Panc1 (cell line): ENCODE measurements around the gene BEX4. TPM values are rescaled to one million over a fixed set of nuclear protein-coding genes. Genes with fewer than 3 reads are reported as not detected.

Experiments
- ATAC-seq: fragments of 200-7000 bp; cut with Tn5 transposase; 2 replicates; pipeline ENCODE4 v1.9.1; 2020; ENCODE audit warnings: mild to moderate bottlenecking, moderate library complexity
- BruUV-seq: library from RNA; stranded (reverse); fragments of 400-500 nt; replicated peaks from 2 replicates; lab custom pipeline; 2021; lab: Mats Ljungman, UMichigan
- CTCF ChIA-PET: fragments of 300-600 bp; sonication (Branson Sonifier 250); formaldehyde crosslinking; loops from one replicate; lab custom pipeline; 2022; ENCODE audit warnings: antibody characterized with exemption; lab: Charles Lee
- POLR2A ChIA-PET: fragments of 300-600 bp; sonication (Branson Sonifier 250); formaldehyde crosslinking; loops from one replicate; lab custom pipeline; 2022; ENCODE audit warnings: antibody characterized with exemption; lab: Charles Lee
- DNase-seq: peaks from one replicate; pipeline ENCODE4 v3.0.0-alpha.2; 2010; ENCODE audit warnings: low read depth, low spot score
- H3K27ac ChIP-seq: 2 replicates; pipeline ENCODE4 v1.5.1; 2011; ENCODE audit warnings: mild to moderate bottlenecking, low read length, inconsistent platforms
- H3K27me3 ChIP-seq: fragments of 200-500 bp; sonication (Bioruptor generic); 2 replicates; pipeline ENCODE4 v1.6.0; 2014; ENCODE audit warnings: low read length, inconsistent platforms; ENCODE audit not compliant: control insufficient read depth, insufficient read depth
- H3K36me3 ChIP-seq: fragments of 200-500 bp; sonication (Bioruptor generic); 2 replicates; pipeline ENCODE4 v1.5.1; 2014; ENCODE audit warnings: inconsistent platforms, mild to moderate bottlenecking, low read length, moderate library complexity; ENCODE audit not compliant: control insufficient read depth, insufficient read depth
- H3K4me1 ChIP-seq: 2 replicates; pipeline ENCODE4 v1.5.1; 2011; ENCODE audit warnings: inconsistent platforms, mild to moderate bottlenecking, low read length, moderate library complexity; ENCODE audit not compliant: control insufficient read depth, insufficient read depth
- H3K4me3 ChIP-seq, 2 experiments: 2 replicates each; pipeline ENCODE4 v1.5.1; 2011 to 2012; ENCODE audit warnings: low read depth in 2 of 2, low read length in 2 of 2, mild to moderate bottlenecking in 2 of 2, inconsistent platforms in 1 of 2, moderate library complexity in 1 of 2
- H3K9me3 ChIP-seq: fragments of 200-500 bp; sonication (Bioruptor generic); 2 replicates; pipeline ENCODE4 v1.5.1; 2014; ENCODE audit warnings: low read depth, mild to moderate bottlenecking, inconsistent platforms, low read length, moderate library complexity; ENCODE audit not compliant: control insufficient read depth, insufficient read depth
- CTCF ChIP-seq: fragments of 450-650 bp; IDR thresholded peaks from 2 replicates; pipeline ENCODE4 v1.5.1; 2017; ENCODE audit warnings: mild to moderate bottlenecking
- POLR2AphosphoS5 ChIP-seq: IDR thresholded peaks from 2 replicates; pipeline ENCODE4 v1.6.1; 2012; ENCODE audit warnings: mild to moderate bottlenecking, low read depth, low read length, moderate library complexity
- REST ChIP-seq, 2 experiments: IDR thresholded peaks; 2 replicates each; pipeline ENCODE4 v1.6.1; 2011 to 2012; ENCODE audit warnings: low read depth in 2 of 2, control low read depth in 1 of 2, low read length in 1 of 2, mild to moderate bottlenecking in 1 of 2, moderate library complexity in 1 of 2; ENCODE audit not compliant: insufficient read depth in 1 of 2
- SIN3A ChIP-seq: IDR thresholded peaks from 2 replicates; pipeline ENCODE4 v1.6.1; 2012; ENCODE audit warnings: low read depth, mild to moderate bottlenecking, low read length, moderate library complexity, borderline replicate concordance; ENCODE audit not compliant: insufficient read depth
- TCF7L2 ChIP-seq: IDR thresholded peaks from 2 replicates; pipeline ENCODE4 v1.6.1; 2011; ENCODE audit warnings: mild to moderate bottlenecking, low read depth, low read length, inconsistent platforms
- in situ Hi-C: cut with HindIII; loops from 2 replicates; pipeline ENCODE4 v1.10.0; 2016; ENCODE audit warnings: low sequenced_read_pairs, low pct_unique_long_range_greater_than_20kb
- intact Hi-C: fragments of 100-400 bp; cut with micrococcal nuclease; formaldehyde crosslinking; loops from one replicate; pipeline ENCODE4 v1.10.0; 2022; ENCODE audit not compliant: unreplicated experiment
- total RNA-seq: library from RNA; stranded (reverse); gene quantifications from one replicate; pipeline ENCODE4 v1.2.1, GENCODE V29; 2021; ENCODE audit not compliant: unreplicated experiment

Gene BEX4
- total RNA-seq, 1 experiment from 2014 or later, result 1.1 TPM

- H3K36me3 ChIP-seq, result no peaks in the 10 kb centered on the region
- ChIA-PET POLR2A (no interaction called here), CTCF (no interaction called here)
- in situ Hi-C loops, result no loop called here
- no peak for TF ChIP-seq POLR2AphosphoS5
- TF ChIP-seq TCF7L2, result no peak
- no peak for TF ChIP-seq CTCF
- no peak for TF ChIP-seq SIN3A
- TF ChIP-seq REST (IDR thresholded peaks at IDR 0.05; ENCODE audit: insufficient read depth in 1 of 2, low read depth in 2 of 2, low read length in 1 of 2), result no peak
- H3K4me3 ChIP-seq, result no peak overlapping the region
- H3K4me1 ChIP-seq, result no peaks in the 10 kb centered on the region
- ATAC-seq (no peak), DNase-seq (no peak)
- H3K9me3 ChIP-seq, result no peaks in the 10 kb centered on the region
- intact Hi-C loops, result no loop called here
- BruUV-seq, result no TSS peak
- H3K27ac ChIP-seq, result no peak overlapping the region
- H3K27me3 ChIP-seq, result no peaks in the 10 kb centered on the region; the same call in none of the 2 replicates
These were observed 41.7 kb downstream of the BEX4 start for GRCh38 chrX:103256651-103257050.

- POLR2A ChIA-PET, result no interaction called here
- BruUV-seq, result no TSS peak
- CTCF ChIA-PET, result no interaction called here
These were observed 43.4 kb downstream of the BEX4 start for GRCh38 chrX:103258275-103258674.

More at GRCh38 chrX:103258275-103258674, 43.4 kb downstream of the BEX4 start:
- H3K36me3 ChIP-seq, result no peaks in the 10 kb centered on the region
- TF ChIP-seq TCF7L2 (no peak), CTCF (no peak), POLR2AphosphoS5 (no peak), SIN3A (no peak), REST (IDR thresholded peaks at IDR 0.05; ENCODE audit: insufficient read depth in 1 of 2, low read depth in 2 of 2, low read length in 1 of 2) (no peak)
- no peak for ATAC-seq
- no peaks in the 10 kb centered on the region for H3K4me1 ChIP-seq
- no peaks in the 10 kb centered on the region for H3K9me3 ChIP-seq
- H3K4me3 ChIP-seq, result no peak overlapping the region
- H3K27me3 ChIP-seq, result no peaks in the 10 kb centered on the region; the same call in none of the 2 replicates
- H3K27ac ChIP-seq, result no peak overlapping the region
- intact Hi-C loops (no loop called here), in situ Hi-C loops (no loop called here)
- DNase-seq, result no peak
